ENCODE data around the gene VIP.

The VIP gene

GRCh38 chr6:152776833-152777232 lies 26.2 kb downstream of the VIP start:
- DNase-seq (ENCODE audit: low read depth in 2 of 3, low spot score in 2 of 3), result no peak

GRCh38 chr6:152783217-152783878 lies 32.8 kb downstream of the VIP start:
- no peak for DNase-seq (ENCODE audit: low read depth in 2 of 3, low spot score in 2 of 3)

- DNase-seq (ENCODE audit: low read depth in 2 of 3, low spot score in 2 of 3), result no peak
Measured at GRCh38 chr6:152794696-152795095, 44.1 kb downstream of the VIP start.

- no peak for DNase-seq (ENCODE audit: low read depth in 2 of 3, low spot score in 2 of 3)
Measured at GRCh38 chr6:152804150-152804549, 53.6 kb downstream of the VIP start.
